ENCODE results near the gene ZNHIT3.

DNA sequence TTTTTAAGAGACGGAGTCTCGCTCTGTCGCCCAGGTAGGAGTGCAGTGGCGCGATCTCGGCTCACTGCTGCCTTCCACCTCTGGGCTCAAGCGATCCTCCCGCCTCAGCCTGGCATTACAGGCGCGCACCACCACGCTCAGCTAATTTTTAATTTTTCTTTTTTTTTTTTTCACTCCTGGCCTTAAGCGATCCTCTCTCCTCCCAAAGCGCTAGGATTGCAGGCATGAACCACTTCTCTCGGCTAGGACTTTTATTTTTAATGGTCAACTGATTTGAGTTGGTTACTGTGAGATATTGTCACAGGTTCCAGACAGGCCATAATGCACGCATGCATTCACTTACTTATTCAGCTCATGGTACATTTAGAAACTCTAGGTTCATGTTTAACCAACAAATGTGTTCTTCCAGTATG, 49.2 kb downstream of the ZNHIT3 start:
- TF ChIP-seq POLR2A (IDR thresholded peaks at IDR 0.05; ENCODE audit: low read length) (no peak), GATA1 (IDR thresholded peaks at IDR 0.05; ENCODE audit: low read depth, low read length) (no peak)
